DOHH2 (cell line): ENCODE data around the gene TDRD7.

ENCODE experiments used
- H3F3A ChIP-seq: fragments of 200-600 bp; sonication (generic), shearing (Covaris generic); 2 replicates; pipeline ENCODE4 v1.6.0; 2016; ENCODE audit warnings: antibody characterized with exemption, mild to moderate bottlenecking; ENCODE audit not compliant: control insufficient read depth, insufficient read depth
- H3K27ac ChIP-seq: fragments of 200-600 bp; sonication (generic); 2 replicates; pipeline ENCODE4 v1.5.1; 2014; ENCODE audit warnings: low read depth, mild to moderate bottlenecking, low read length, moderate library complexity
- H3K27me3 ChIP-seq: fragments of 200-600 bp; sonication (generic); 2 replicates; pipeline ENCODE4 v1.6.1; 2014; ENCODE audit warnings: mild to moderate bottlenecking, low read length, mixed read lengths; ENCODE audit not compliant: control insufficient read depth
- H3K36me3 ChIP-seq: fragments of 200-600 bp; sonication (generic); 2 replicates; pipeline ENCODE4 v1.6.1; 2014; ENCODE audit warnings: mild to moderate bottlenecking, low read length, moderate library complexity, mixed read lengths; ENCODE audit not compliant: control insufficient read depth
- H3K4me1 ChIP-seq: fragments of 200-600 bp; sonication (generic); 2 replicates; pipeline ENCODE4 v1.6.1; 2014; ENCODE audit warnings: mild to moderate bottlenecking, low read length, mixed read lengths; ENCODE audit not compliant: control insufficient read depth
- H3K4me2 ChIP-seq: fragments of 200-600 bp; sonication (generic); 2 replicates; pipeline ENCODE4 v1.6.0; 2014; ENCODE audit warnings: mild to moderate bottlenecking, low read length, moderate library complexity
- H3K4me3 ChIP-seq: fragments of 200-600 bp; sonication (generic); 2 replicates; pipeline ENCODE4 v1.5.1; 2014; ENCODE audit warnings: mild to moderate bottlenecking, low read length, mixed read lengths
- H3K79me2 ChIP-seq: fragments of 200-600 bp; sonication (generic); 2 replicates; pipeline ENCODE4 v1.6.1; 2014; ENCODE audit warnings: mild to moderate bottlenecking, low read length, mixed read lengths; ENCODE audit not compliant: control insufficient read depth
- H3K9me2 ChIP-seq: fragments of 200-600 bp; sonication (generic); replicated peaks from 2 replicates; pipeline ENCODE4 v1.6.1; 2014; ENCODE audit warnings: mild to moderate bottlenecking, low read length, mixed read lengths; ENCODE audit not compliant: control insufficient read depth
- H3K9me3 ChIP-seq: fragments of 200-600 bp; sonication (generic); 2 replicates; pipeline ENCODE4 v1.6.1; 2014; ENCODE audit warnings: antibody characterized with exemption, low read length, mixed read lengths; ENCODE audit not compliant: control insufficient read depth, insufficient read depth
- H4K20me1 ChIP-seq: fragments of 200-600 bp; sonication (generic); 2 replicates; pipeline ENCODE4 v1.6.0; 2014; ENCODE audit warnings: low read depth, mild to moderate bottlenecking, antibody characterized with exemption, low read length, moderate library complexity; ENCODE audit not compliant: control insufficient read depth, insufficient read depth
- EZH2phosphoT487 ChIP-seq: fragments of 200-600 bp; sonication (generic); IDR thresholded peaks from 2 replicates; pipeline ENCODE4 v1.6.1; 2017; ENCODE audit warnings: borderline replicate concordance, mild to moderate bottlenecking, antibody characterized with exemption, low read length, moderate library complexity, mixed read lengths
- TF ChIP-seq, protein P1 (sequence below): fragments of 200-600 bp; sonication (generic); IDR thresholded peaks from one replicate; pipeline ENCODE4 v1.5.1; 2014; ENCODE audit warnings: antibody characterized with exemption, mild to moderate bottlenecking, low read depth, low read length; ENCODE audit not compliant: poor library complexity, severe bottlenecking

TDRD7 gene

DNA sequence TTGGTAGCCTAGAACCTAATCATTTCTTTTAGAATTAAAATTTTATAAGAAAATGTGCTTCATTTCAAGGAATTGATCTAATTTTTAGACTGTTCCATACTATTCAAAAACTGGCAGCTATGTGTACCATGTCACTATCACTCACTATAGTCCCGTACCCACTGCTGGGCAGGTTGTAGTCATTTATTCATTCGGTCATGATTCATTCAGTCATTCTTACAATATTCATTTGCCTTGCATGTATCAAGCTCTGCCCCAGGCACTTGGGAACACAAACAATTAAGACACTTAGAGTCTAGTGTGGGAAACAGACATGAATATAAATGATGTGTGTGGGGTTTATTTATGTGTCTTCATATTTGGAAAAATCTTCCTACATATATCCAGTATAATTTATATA is 26.4 kb downstream of the TDRD7 start:
- no peaks in the 10 kb centered on the region for H3K4me1 ChIP-seq
- H3F3A ChIP-seq = no peaks in the 10 kb centered on the region
- H3K9me3 ChIP-seq = no peaks in the 10 kb centered on the region
- H3K4me2 ChIP-seq = no peak overlapping the region
- no peaks in the 10 kb centered on the region for H4K20me1 ChIP-seq
- no peaks in the 10 kb centered on the region for H3K27me3 ChIP-seq
- 0 out of 2 replicates have a peak, but pooled peaks cover 3% of the 10 kb centered on the region for H3K36me3 ChIP-seq
- no peak for TF ChIP-seq EZH2phosphoT487
- TF ChIP-seq, protein P1, sequence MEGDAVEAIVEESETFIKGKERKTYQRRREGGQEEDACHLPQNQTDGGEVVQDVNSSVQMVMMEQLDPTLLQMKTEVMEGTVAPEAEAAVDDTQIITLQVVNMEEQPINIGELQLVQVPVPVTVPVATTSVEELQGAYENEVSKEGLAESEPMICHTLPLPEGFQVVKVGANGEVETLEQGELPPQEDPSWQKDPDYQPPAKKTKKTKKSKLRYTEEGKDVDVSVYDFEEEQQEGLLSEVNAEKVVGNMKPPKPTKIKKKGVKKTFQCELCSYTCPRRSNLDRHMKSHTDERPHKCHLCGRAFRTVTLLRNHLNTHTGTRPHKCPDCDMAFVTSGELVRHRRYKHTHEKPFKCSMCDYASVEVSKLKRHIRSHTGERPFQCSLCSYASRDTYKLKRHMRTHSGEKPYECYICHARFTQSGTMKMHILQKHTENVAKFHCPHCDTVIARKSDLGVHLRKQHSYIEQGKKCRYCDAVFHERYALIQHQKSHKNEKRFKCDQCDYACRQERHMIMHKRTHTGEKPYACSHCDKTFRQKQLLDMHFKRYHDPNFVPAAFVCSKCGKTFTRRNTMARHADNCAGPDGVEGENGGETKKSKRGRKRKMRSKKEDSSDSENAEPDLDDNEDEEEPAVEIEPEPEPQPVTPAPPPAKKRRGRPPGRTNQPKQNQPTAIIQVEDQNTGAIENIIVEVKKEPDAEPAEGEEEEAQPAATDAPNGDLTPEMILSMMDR = no peak
- H3K79me2 ChIP-seq = no peaks in the 10 kb centered on the region
- H3K27ac ChIP-seq = no peak overlapping the region
- no peak overlapping the region for H3K4me3 ChIP-seq
- no peaks in the 10 kb centered on the region for H3K9me2 ChIP-seq

GRCh38 chr9:97438666-97439065 is 26.8 kb downstream of the TDRD7 start:
- Histone ChIP-seq H3K4me1 (no peaks in the 10 kb centered on the region), H4K20me1 (no peaks in the 10 kb centered on the region), H3K27ac (no peak overlapping the region), H3K4me3 (no peak overlapping the region), H3K79me2 (no peaks in the 10 kb centered on the region), H3K36me3 (0 out of 2 replicates have a peak, but pooled peaks cover 3% of the 10 kb centered on the region), H3K4me2 (no peak overlapping the region), H3K9me2 (no peaks in the 10 kb centered on the region), H3K27me3 (no peaks in the 10 kb centered on the region), H3F3A (no peaks in the 10 kb centered on the region), H3K9me3 (no peaks in the 10 kb centered on the region)
- TF ChIP-seq EZH2phosphoT487 = no peak

GRCh38 chr9:97440160-97440559 is 28.3 kb downstream of the TDRD7 start:
- Histone ChIP-seq H3F3A (no peaks in the 10 kb centered on the region), H3K27ac (no peak overlapping the region), H3K79me2 (no peaks in the 10 kb centered on the region), H3K9me3 (no peaks in the 10 kb centered on the region), H3K4me1 (no peaks in the 10 kb centered on the region), H3K27me3 (no peaks in the 10 kb centered on the region), H3K4me2 (no peak overlapping the region), H3K36me3 (no peaks in the 10 kb centered on the region), H3K9me2 (no peaks in the 10 kb centered on the region), H3K4me3 (no peak overlapping the region), H4K20me1 (no peaks in the 10 kb centered on the region)
- no peak for TF ChIP-seq EZH2phosphoT487
- TF ChIP-seq, protein P1 = no peak

DNA sequence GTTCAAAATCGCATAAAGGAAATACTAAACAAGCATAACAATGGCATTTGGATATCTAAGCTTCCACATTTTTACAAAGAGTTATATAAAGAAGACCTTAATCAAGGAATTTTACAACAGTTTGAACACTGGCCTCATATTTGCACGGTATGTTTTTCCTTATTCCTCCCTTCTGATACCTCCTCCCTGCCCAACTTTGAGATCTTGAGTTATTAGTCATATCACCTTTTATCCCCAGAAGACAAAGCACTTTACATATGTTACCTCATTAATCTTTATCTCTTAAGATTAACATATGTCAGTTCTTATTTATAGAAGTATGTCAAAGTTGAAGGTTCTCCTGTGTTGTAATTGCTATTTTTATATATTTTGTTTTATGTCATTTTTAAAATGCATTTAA is 29.8 kb downstream of the TDRD7 start:
- Histone ChIP-seq H3K4me3 (no peak overlapping the region), H3F3A (no peaks in the 10 kb centered on the region), H4K20me1 (no peaks in the 10 kb centered on the region), H3K79me2 (no peaks in the 10 kb centered on the region), H3K36me3 (no peaks in the 10 kb centered on the region), H3K27ac (no peak overlapping the region), H3K27me3 (no peaks in the 10 kb centered on the region), H3K9me3 (no peaks in the 10 kb centered on the region), H3K4me2 (no peak overlapping the region), H3K4me1 (no peaks in the 10 kb centered on the region), H3K9me2 (no peaks in the 10 kb centered on the region)
- TF ChIP-seq, protein P1 = no peak
- no peak for TF ChIP-seq EZH2phosphoT487
